Raji (cell line): ENCODE results near the gene GFER.

ENCODE experiments used
- POLR2A ChIP-seq: IDR thresholded peaks from 2 replicates; pipeline ENCODE4 v1.6.1; 2011; ENCODE audit warnings: low read depth, low read length, control low read depth; ENCODE audit not compliant: insufficient read depth

The GFER gene

DNA sequence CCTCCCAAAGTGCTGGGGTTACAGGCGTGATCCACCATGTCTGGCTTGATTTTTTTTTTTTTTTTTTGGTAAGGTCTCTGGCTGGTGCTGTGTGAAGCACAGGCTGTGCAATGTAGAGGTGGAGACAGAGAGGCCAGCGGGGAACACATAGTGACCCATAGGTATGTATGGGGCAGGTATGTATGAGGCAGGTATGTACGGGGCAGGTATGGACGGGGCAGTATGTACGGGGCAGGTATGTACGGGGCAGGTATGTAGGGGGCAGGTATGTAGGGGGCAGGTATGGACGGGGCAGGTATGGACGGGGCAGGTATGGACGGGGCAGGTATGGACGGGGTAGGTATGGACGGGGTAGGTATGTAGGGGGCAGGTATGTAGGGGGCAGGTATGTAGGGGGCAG is 34.5 kb upstream of the GFER start:
- TF ChIP-seq POLR2A = no peak

DNA sequence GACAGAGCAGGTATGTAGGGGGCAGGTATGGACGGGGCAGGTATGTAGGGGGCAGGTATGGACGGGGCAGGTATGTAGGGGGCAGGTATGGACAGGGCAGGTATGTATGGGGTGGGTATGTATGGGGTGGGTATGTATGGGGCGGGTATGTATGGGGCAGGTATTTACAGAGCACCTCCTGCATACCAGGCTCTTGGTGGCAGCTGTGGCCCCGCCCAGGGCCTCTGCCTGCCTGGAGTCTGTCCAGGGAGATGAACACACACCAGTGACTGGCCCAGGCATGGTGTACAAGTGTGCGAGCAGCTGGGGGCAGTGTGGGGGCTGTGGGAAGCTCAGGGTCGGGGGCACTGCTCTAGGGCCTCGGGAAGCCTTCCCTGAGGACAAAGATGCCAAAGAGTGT is 33.9 kb upstream of the GFER start:
- TF ChIP-seq POLR2A = no peak

DNA sequence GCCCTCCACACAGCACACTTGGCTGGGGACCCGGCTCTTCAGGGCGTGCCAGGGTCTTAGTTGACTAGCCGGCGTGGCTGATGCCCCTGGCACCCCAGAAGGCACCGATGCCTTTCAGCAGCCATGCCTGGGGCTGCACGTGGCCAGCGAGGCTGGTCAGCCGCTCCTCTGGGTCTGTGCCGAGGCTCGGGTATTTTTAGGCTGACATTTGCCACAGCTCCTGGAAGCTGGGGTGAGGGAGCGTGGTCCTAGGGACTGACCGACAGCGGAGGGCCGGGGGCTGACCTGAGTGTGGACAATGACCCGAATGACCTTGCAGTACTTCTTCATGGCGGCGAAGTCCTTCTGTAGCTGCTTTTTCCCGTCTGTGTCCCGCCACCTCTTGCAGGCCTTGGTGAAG is 33.4 kb upstream of the GFER start:
- TF ChIP-seq POLR2A = no peak

DNA sequence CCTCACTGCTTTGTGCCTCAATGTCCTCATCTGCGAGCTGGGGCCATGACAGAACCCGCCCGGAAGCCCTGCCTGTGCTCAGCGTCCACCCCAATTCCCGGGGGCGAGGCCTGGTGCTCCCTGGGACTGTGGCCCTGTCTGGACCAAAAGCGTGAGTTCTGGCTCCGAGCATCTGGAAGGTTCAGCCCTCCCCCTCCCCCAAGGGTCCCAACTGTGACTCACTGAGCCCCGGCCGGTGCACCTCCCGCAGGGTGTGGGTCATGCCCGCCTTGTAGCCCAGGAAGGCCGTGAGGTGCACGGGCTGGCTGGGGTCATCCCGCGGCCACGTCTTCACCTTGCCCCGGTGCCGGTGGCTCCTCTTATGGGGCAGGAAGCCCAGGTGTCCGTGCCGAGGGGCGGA is 30.3 kb upstream of the GFER start:
- TF ChIP-seq POLR2A = no peak

DNA sequence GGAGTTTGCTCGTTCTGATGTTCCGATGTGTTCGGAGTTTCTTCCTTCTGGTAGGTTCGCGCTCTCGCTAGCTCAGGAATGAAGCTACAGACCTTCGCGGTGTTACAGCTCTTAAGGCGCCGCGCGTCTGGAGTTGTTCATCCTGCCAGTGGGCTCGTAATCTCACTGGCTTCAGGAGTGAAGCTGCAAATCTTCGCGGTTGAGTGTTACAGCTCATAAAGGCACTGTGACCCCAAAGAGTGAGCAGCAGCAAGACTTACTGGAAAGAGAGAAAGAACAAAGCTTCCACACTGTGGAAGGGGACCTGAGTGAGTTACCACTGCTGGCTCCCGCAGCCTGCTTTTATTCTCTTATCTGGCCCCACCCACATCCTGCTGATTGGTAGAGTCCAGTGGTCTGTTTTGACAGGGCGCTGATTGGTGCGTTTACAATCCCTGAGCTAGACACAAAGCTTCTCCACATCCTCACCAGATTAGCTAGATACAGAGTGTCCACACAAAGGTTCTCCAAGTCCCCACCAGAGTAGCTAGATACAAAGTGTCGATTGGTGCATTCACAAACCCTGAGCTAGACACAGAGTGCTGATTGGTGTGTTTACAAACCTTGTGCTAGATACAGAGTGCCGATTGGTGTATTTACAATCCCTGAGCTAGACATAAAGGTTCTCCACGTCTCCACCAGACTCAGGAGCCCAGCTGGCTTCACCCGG is 26.4 kb upstream of the GFER start:
- TF ChIP-seq POLR2A = peak; percentile 50

DNA sequence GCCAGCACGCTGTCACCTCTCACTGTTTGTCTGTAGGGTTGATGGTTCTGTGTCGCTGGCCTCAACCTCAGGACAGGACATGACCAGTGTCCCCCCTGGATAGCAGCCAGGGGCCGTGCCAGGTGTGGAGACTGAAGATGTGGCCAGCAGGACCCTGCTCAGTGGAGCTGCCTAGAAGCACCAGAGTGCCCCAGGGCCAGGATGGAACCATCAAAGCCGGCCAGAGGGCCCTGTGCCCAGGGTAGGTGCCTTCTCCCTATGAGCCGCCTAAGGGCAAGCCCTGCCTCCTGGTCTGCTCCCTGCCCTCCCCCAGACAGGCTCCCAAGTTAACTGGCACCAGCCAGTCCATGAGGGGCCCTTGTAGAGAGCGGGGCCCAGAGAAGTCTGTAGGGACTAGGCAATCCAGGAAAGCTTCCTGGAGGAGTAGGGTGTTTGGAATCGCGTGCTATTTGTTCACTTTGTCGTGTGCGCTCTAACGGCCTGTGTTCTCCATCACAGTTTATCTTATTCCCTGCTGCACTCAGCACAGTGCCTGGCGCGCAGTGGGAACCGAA is 25.2 kb upstream of the GFER start:
- no peak for TF ChIP-seq POLR2A

DNA sequence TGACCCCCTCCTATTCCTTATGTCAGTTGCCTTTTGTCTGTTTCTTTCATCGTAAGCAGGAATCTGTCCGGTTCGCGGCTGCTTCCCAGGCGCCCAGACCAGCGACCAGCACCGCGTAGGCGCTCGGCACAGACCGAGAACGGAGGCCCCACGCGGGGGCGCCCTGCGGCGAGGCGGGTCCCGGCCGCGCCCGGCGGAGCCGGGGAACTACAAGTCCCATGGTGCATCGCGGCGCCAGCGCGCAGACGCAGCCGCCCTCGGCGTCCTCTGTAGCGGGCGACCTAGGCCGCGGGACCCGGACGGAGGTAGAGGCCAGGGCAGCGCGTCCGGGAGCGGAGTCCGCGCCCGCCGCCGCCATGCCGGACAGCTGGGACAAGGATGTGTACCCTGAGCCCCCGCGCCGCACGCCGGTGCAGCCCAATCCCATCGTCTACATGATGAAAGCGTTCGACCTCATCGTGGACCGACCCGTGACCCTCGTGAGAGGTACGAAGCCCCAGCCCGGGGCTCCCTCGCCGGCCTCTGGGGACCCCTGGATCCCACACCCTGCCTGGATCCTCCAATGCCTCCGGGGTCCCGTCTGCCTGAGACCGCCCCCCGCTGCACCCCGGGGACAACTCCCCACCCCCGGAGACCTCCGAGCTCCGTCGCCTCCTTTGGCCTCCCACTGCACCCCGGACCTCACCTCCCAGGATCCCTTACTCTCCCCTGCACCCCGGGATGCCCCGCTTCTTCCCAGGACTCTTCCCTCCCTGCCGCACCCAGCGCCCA is 24.5 kb upstream of the GFER start, which contains the start of gene NDUFB10:
NDUFB10 (plus strand) TSS at position 270 of the 771 bp plus-strand sequence; CDS start at position 357, 87 bp downstream.
- peak; percentile 95 for TF ChIP-seq POLR2A

DNA sequence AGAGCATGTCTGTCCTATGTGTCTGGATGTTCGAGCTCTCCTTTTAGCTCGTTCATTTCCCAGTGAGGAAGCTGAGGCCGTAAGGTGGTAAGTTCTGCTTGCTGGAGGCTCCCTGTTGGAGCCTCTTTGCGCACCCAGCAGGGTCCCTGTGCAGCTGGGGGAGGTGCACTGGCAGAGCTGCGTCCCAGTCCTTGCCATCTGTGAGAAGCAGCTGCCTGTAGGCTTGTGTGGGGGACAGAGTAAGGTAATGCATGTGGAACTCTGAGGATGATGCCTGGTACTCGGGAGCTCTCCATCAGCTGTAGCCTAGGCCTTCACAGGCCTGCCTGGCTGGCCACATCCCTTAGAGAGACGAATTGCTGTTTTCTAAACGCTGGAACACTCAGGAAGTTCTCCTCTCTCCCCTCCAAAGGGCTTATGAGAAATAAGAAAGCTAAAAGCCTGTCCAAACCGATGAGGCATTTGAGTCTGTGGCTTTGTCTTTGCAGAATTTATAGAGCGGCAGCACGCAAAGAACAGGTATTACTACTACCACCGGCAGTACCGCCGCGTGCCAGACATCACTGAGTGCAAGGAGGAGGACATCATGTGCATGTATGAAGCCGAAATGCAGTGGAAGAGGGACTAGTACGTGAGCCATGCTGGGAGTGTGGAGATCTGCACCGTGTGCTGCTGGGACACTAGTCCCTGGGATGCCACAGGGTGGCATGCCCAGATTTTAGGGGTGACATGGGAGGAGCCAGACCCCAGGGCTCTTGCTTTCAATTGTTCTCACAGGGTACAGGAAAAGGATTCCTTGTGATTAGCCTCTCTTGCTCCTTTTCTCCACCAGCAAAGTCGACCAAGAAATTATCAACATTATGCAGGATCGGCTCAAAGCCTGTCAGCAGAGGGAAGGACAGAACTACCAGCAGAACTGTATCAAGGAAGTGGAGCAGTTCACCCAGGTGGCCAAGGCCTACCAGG is 23.0 kb upstream of the GFER start:
- TF ChIP-seq POLR2A = peak; percentile 82

DNA sequence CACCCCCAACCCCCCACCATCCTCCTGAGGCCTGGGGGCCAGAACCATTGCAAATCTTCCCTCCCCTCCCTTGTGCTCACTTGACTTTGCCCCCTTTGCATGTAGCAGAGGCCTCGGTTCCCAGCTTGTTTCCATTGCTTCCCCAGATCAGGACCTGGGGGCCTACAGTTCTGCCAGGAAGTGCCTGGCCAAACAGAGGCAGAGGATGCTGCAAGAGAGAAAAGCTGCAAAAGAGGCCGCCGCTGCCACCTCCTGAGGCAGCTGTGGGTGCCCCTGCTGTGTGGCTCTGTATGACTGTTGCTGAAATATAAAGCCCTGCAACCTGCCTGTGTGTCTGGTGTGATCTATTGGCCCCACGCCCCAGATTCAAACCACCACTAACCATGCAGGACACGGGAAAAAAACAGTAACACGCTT is 22.3 kb upstream of the GFER start:
- no peak for TF ChIP-seq POLR2A

DNA sequence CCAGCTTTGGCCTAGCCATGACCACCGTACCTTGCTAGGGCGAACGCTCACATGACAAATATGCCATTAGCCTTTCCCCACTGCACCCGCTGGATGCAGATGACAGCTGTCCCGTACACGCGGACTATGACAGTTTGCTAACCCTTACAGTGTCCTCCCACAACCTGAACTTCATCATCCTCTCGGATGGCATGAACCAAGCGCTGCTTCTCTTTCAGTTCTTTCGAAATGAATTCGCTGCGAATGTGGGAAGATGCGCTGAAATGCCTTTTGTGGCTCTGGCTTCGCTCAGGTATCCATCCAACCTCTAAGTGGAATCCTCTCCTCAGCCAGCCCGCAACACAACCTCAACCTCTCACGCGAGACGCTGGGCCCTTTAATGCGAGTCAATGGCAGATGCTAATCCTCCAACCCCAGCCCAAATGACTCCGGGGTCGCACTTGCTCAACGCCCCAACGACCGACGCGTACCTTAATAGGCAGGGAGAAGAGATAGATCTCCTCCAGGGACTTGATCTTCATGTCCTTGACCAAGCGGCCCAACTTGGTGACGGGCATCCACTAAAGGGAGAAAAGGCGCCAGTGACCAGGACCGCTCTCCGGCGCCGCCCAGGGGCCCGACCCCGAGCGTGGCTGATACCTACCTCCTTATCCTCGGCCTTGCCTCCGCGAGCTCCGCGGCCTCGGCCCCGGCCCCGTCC is 20.0 kb upstream of the GFER start:
- TF ChIP-seq POLR2A = 0 out of 2 replicates have a peak, but pooled peaks have one; percentile 11

DNA sequence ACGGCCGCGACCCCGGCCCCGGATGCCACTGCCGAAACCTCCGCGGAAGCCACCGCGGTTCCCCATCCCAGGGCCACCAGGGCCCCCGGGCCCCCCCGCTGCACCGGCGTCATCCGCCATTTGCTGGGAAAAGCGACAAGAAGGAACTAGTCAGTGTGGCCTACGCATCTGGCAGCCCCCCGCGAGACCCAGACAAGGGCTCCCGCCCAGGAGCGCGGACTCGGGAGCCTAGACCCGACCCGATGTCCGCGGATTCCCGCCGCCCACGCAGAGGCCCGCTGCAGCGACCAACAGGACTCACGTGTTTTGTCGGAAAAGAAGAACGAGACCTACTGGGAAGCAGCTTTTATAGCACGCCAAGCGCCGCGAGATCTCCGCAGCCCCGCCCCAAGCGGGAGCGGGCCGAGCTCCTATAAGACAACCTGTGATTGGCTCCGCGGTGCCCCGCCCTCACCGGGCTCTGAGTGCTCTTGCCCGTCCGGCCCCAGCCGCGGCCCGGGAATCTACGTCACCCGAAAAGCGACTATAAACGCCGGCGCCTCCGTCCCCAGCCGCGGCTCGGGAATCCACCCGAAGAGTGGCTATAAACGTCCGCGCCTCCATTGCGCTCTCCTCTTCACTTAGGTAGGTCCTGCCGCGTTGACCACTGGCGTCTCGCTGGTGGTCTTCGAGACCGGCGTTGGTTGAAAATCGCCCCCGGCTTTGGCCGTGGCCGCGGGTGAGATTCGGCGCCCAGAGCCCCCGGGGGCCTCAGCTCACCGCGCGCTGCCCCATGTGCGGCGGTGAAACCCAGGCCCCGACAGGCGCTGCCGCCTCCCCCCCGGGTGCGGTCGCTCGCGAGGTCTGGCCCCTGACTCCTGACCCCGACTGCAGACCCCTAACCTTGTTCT is 19.2 kb upstream of the GFER start, which contains the start of gene RPS2:
RPS2 (minus strand) TSS at position 321 of the 890 bp plus-strand sequence; CDS start at position 120, 201 bp downstream.
- TF ChIP-seq POLR2A = peak; percentile 99

DNA sequence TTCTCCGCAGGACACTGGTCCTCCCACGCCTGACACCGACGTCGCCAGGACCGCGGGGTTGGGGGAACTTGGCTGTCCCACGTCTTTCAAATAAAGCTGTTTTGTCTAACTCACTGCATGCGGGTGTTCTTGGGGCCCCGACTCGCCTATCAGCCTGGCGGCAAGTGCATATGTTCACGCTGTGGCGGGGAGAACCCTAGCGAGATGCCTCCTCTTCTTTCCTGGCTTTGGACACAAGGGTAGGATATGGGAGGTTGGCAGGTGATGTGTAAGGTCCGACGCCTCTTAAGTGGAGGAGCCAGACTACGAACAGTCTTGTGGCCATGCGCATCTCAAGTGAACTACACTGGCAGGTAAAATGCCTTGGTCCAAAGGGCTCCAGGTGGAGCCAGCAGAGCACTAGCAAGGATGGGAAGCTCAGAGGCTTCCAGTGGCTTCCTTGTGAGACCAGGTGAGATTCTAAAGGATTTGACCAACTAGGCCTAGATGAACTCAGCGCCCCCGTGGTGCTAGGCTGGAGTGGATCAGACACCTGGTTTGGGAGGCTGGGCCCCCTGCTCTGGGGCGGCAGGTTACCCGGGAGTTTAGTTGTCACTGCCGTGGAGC is 18.5 kb upstream of the GFER start:
- TF ChIP-seq POLR2A = 0 out of 2 replicates have a peak, but pooled peaks have one; percentile 9

DNA sequence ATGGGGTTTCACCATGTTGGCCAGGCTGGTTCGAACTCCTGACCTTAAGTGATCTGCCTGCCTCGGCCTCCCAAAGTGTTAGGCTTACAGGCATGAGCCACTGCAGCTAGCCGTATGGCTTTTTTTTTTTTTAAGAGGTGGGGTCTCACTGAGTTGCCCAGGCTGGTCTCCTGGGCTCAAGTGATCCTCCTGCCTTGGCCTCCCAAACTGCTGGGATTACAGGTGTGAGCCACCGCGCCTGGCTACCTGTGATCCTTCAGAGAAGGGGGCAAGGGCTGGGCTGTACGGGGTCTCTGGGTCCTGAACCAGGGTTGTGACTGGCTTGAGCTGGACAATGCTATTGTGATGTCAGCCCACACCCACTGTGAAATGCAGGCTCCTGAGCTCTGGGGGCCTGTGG is 17.5 kb upstream of the GFER start, which contains the start of gene RNF151:
RNF151 (plus strand) TSS at position 397 of the 400 bp plus-strand sequence. CDS start 26 bp downstream, outside the sequence.
- TF ChIP-seq POLR2A = no peak
